ENCODE results near the gene FASTK. TPM values are rescaled to one million over a fixed set of nuclear protein-coding genes. Genes with fewer than 3 reads are reported as not detected.

The FASTK gene
- total RNA-seq, 1 donor from 2014 or later: 59.3 TPM

DNA sequence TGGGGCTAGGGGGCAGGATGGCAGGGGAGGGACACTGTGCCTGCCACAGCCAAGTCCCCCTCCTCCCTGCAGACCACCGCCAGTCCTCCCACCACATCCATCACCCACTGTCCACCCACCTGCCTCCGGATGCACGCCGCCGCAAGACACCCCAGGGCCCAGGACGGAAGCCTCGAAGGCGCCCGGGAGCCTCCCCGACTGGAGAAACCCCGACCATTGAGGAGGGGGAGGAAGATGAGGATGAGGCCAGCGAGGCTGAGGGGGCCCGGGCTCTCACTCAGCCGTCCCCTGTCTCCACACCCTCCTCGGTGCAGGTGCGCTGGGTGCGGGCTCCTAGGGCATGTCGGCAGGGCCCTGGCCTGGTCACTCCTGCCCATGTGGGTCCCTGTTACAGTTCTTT is 16.2 kb downstream of the FASTK start:
- DNase-seq (ENCODE audit: low read depth): no peak

DNA sequence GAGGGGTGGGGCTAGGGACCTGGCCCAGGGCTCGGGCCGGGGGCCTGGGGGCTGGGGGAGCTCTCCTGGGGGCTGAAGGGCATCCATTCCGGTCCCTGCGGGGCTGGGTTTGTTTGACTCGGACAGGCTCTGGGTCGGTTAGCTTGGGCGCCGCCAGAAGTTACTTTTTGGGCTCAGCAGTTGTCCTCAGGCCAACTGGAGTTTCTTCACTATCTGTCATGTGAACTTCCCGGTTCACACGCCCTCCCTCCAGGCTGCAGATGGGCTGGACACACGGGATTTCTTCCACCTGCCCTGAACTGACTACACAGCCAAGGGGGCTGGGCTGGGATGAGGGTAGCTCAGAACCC is 17.4 kb downstream of the FASTK start:
- DNase-seq (ENCODE audit: low read depth): peak; percentile 54

DNA sequence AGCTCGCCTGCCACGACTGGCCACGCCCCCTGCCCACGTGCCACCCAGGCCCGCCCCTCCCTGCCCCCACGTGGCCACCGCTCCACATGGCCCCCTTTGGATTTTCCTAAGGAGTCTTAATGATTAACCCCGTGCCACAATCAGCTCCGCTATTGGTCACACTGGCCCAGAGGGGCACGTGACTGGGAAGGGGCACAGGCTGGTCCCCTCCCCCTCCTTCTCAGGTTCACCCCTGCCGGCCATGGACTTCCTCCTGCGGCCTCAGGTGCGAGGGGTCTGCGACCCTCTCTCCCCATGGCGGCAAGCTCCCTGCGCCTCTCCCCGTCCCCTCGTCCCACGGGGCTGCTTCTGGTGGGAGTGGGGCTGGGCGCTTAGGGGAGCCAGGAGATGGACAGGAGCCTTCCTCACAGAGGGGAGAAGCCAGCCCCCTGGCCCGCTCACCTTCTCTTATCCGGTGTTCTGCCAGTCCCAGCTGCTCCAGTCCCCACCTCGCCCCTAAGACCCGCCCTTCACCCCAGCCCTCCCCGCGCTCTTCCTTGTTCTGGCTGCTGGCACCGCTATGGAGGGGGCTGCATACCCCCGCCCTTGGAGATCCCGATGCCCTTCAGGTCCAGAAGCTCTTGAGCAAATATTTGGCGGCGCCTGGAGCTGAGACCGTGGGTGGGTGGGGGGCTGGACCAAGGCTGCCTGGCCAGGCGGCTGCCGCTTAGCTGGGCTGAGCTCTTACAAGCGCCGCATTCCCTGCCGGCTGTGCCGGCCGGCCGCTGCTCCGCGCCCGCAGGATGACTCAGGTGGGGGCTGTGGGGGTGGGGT is 18.0 kb downstream of the FASTK start:
- peak; percentile 91 for DNase-seq (ENCODE audit: low read depth)

DNA sequence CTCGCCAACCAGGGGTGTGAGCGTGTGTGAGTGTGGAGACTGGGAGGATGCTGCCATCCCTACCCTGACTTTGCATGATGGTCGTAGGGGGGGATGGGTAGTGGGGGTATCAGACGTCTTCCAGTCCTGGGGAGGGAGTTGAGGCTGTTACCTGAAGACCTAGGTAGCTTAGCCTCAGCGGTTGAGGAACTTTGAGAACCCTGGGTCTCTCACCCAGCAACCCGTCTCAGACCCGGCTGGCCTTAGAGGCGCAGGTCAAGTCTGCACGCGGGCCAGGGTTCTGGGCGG is 18.6 kb downstream of the FASTK start:
- no peak for DNase-seq (ENCODE audit: low read depth)

DNA sequence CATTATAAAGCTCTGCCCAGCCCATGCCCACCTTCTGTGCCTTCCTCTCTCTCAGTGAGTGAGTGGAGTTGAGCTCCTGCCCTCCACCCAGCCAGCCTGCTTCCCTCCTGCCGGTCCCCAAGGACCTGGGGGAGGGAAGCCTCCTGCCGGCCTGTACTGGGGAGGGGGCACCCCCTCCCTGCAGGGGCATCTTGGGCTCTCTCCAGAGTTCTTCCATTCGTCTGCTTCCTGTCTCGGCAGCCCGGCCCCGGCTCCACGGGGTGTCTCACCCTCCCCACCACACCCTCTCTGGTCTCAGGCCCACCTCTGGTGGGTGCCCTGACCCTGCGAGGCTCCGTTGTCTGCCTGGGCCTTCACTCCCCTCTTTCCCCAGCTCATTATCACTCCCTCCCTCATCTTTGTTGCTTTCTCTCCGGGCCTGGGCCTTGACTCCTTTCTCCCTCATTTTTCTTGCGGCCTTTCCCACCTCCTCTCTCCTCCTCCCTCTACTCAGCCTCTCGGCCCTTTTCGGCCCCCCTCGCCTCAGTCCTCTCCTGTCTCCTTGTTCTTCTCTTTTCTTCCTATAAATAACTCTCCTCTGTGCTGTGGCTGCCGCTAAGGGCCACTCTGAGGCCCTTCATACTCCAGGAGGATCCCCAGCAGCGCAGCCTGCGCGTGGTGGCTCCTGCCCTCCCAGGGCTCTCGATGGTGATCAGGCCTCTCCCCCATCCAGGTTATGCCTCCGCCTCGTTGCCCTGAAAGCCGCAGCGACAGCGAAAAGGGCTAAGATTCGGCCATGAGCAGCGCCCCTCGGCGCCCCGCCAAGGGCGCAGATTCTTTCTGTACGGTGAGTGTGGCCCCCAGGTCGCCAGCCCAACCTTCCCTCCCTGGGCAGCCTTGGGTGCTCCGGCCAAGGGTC is 19.1 kb downstream of the FASTK start:
- no peak for DNase-seq (ENCODE audit: low read depth)

DNA sequence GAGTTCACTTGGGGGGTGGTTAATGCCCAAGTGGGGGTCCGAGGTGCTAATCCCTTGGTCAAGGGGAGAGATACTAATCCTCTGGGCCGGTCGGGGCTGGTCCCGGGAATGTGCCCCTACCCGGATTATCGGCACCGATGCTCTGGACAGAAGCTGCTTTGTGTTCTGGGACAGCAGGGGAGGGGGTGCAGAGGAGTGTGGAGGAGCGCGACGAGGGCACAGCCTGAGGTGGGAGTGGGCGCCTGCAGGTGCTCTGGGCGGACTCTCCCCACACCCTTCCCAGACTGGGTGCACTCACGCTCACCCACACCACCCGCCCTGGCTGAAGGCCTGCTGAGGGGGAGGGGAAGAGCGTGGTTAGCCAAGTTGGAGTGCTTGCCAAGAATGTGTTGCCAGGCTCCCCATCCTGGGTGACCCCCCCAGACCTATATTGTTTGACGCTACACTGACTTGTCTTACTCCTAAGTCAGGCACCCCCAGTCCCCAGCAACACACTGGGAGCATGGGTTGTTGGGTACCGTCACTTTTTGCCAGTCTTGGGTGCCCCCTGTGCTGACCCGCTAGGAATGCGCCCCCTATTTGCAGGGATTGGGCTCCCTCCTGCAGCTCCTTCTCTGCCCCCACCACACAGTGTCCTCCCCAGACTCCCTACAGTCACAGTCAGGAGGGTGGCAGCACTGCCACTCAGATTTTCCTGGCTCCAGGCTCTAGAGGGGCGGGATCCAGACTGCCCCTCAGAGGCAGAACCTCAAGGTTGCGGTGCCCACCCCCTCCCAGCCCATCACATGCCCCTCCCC is 20.0 kb downstream of the FASTK start:
- DNase-seq (ENCODE audit: low read depth): peak; percentile 65

DNA sequence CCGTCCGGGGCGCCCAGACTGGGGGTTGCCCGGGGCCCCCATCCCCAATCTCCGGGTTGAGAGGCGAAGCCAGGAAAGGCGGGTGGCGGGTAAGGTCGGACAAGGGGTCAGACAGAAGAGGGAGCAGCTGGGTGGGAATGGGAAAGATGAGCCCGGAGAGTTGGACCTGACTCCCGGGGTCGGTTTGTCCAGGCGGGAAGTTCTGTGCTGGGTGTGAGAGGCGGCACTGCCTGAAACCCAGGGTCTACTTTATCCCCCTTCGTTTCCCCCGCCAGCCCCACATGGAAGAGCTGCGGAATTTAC is 20.5 kb downstream of the FASTK start:
- no peak for DNase-seq (ENCODE audit: low read depth)

DNA sequence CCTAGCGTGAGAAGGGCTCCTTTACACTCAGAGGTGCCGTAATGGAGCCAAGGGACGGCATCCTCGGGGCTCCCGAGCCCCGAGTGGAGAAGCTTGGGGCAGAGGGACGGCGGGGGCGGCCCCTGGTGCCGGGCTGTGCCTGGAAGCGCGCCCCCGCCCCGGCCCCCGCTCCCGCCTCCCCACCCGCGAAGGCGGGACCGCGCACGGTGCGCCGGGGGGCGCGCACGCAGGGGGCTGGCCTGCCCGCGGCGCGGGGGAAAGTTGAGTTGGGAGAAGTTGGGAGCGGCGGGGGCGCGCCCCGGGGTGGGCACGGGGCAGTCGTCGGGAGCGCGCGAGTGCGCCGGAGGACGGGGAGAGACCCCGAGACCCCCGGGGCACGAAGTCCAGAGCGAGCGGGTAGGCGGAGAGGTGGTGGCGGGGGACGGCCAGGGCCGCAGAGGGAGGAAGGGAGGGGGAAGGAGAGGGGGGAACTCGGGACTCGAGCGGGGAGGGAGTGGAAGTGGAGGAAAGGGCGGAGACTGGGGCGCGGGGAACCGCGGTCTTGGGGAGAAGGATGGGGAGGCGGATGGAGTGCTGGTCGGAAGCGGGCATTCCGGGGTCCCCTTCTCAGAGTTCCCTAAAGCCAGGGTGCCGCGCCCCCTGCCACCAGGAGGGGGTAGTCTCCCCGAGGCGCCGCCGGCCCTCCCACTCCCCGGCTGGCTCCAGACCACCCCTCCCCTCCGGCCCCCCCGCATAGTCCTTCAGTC is 21.1 kb downstream of the FASTK start, which contains the start of gene SLC4A2:
TSS of gene SLC4A2 (plus strand) at position 223 of the 746 bp plus-strand sequence. CDS start 2,399 bp downstream, outside the sequence.
- no peak for DNase-seq (ENCODE audit: low read depth)

DNA sequence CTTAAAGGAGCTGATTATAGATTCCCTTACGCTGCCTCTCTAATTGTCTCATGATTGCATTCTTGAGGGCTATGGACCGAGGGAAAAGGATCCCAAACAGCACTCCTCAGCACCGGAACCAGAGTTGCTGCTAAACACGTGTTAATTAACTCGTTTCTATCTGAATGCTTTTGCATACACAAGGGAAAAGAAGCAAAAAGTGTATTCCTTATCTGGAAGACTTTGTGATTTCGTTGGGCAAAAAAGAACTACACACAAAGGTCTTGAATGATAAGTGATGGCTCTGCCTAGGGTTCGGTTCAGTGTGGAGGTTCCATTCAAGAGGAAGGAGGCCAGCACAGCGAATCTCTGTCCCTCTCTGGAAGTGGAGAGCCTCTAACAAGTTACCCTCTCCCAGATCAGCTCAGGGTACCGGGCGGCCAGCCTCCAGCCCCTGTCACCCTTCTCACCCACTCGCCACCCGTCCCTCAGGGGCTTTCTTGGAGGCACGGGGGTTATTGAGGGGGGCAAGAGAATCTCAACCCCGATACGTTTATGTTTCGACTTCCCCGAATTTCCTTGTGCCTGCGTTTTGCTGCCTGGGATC is 21.7 kb downstream of the FASTK start:
- DNase-seq (ENCODE audit: low read depth): peak; percentile 63

DNA sequence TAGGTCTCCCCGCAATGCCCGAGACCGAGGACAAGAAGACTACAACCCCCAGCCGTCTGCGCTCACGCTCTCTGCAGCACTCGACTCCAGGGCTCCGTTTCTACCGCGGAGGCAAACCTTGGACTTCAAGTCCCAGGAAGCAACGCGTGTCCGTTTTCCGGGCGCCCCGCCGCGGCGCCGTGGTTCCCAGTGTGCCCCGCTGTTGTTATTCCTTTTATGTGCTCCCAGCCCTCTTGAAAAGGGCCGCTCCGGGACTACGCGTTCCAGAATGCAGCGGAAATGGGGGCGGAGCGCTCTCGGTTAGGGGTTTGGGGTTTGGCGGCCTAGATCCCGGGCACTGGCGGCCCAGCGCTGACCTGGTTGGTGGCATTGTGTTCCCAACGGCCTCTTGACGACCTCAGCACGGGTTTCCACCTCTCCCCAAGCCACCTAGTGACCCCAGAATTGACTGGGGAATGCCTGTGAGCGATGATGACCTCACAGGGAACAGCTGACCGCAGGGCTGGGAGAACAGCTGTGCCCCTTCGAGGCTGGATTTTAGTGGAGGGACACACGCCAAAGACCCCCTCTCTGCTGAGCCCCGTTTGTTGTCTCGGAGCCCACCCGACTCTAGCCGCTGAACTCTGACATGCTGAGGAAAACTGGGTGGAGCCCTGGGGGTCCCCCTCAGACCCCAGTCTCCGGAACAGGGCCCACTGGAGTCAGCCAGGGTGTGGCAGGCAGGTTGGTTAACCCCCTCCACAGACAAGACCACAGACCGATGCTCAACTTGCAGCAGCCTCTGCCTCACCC is 22.4 kb downstream of the FASTK start:
- DNase-seq (ENCODE audit: low read depth): peak; percentile 98

DNA sequence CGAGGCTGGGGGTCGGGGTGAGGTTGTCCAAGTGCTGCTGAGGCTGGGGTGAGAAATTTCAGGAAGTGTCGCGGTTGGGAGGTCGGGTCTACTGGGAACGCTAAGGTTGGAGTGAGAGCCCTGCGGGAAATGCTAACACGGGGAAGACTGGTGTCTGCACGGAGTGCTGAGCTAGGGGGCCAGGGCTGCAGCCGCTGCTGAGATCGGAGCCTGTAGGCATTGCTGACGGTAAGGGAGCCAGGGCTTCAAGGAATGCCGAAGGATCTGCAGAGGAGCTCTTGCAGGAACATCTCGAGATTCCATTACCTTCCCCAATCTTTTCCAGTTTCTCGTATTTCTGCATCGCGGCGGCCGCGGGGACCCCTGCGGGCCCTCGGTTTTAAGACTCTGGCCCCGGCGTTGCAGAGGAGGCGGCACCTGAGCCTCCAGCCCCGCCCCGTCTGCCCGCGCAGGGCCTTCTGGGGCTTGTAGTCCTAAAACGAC is 23.1 kb downstream of the FASTK start, which contains the start of gene CDK5:
TSS of gene CDK5 (minus strand) at position 392 of the 483 bp plus-strand sequence. CDS start at position 343, 49 bp downstream.
- no peak for DNase-seq (ENCODE audit: low read depth)

DNA sequence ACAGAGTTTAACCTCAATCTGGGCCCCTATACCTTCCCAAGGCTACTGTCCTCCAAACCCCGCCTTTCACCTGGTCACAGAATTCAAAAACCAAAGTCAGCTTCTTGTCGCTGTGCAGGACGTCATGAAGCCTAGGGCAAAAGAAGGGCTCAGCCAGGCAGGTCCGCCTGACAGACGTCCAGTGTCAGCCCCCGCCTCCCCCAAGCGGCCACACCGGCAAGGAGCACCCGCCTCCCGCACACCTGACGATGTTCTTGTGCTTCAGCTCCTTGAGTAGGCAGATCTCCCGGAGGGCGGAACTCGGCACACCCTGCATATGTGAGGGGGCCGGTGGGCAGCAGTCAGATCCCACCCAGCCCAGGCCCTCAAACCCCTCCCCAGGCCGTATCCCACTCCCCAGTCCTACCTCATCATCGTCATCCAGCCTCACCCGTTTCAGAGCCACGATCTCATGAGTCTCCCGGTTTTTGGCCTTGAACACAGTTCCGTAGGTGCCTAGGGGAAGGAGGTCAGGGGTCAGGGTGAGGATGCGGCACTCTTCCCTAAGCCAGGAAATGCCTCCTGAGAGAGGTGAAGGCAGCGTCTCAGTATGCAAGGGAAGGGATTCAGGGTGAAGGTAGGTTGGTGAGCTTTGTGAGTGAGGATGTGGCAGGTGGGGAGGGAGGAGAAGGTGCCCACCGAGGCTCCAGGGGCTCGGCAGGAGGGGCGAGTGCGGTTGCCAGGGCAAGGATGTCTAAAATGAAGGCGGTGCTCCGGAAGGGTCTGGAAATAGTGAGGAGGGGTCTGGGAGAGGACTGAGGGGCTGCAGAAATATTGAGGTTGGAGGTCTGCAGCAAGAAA is 23.7 kb downstream of the FASTK start:
- DNase-seq (ENCODE audit: low read depth): no peak

DNA sequence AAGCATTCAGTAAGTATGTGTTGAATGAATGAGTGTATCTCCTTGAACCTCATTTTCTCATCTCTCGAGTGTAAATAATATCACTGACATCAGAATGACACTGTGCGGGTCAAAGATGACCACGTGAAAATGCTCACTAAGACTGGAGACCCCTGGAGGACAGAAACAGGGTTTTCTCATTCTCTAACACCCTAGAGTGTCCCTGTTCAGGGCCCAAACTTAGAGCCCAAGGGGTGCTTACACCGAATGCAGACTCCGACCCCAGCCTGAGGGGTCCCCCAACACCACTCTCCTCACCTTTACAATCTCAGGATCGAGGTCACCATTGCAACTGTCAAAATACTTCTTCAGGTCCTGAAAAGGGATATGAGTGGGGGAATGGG is 24.3 kb downstream of the FASTK start:
- no peak for DNase-seq (ENCODE audit: low read depth)

DNA sequence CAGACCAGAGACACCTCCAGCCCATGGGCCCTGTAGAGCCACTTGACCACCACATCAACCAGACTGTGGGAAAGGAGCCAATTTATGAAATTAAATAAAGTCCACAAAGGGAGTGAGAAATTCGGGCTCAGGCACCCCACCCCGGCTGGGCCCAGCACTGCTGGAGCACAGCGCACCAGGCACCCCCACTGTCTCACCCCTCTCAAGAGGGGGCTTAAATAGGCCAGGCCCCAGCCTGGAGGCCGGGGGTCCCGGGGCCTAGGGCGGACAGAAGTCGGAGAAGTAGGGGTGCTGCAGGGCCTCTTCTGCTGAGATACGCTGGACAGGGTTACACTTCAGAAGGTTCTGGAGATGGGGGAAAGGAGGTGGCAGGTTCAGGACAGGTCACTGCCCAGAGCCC is 26.9 kb downstream of the FASTK start:
- DNase-seq (ENCODE audit: low read depth): no peak

DNA sequence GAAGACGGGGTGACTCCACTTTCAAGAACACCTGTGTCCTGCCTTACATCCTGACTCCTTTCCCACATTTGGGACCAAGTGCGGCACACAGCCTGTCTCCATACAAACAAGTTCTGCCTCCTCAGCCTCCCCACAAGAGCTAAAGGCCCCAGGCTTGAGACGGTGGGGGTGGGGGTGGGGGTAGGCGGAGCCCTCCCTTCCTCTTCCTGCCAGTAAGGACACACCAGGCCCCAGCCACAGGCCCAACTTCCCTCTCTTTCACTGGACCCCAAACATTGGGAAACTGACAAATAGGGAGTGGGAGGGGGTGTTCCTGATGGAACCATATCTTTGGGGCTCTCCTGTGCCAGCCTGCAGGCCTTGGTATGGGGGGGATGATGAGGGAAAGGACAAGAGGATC is 27.5 kb downstream of the FASTK start:
- DNase-seq (ENCODE audit: low read depth): no peak

DNA sequence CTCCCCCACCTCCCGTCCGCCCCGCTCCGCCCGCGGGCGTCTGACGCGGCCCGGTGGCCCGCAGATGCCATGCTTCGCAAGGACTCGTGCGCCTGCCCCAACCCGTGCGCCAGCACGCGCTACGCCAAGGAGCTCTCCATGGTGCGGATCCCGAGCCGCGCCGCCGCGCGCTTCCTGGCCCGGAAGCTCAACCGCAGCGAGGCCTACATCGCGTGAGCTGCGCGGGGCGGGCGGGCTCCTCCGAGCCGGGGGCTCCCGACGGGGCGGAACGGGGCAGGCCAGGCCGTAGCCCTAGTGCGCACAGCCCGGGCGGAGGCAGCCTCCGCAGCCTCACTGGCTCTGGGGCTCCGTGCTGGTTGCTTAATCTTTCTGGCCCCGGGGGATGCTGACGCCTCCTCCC is 29.5 kb downstream of the FASTK start:
- DNase-seq (ENCODE audit: low read depth): peak; percentile 25

DNA sequence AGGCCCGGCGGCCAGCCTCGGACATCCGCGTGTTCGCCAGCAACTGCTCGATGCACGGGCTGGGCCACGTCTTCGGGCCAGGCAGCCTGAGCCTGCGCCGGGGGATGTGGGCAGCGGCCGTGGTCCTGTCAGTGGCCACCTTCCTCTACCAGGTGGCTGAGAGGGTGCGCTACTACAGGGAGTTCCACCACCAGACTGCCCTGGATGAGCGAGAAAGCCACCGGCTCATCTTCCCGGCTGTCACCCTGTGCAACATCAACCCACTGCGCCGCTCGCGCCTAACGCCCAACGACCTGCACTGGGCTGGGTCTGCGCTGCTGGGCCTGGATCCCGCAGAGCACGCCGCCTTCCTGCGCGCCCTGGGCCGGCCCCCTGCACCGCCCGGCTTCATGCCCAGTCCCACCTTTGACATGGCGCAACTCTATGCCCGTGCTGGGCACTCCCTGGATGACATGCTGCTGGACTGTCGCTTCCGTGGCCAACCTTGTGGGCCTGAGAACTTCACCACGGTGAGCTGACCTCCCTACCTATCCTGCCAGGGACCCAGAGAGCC is 31.6 kb downstream of the FASTK start:
- no peak for DNase-seq (ENCODE audit: low read depth)

DNA sequence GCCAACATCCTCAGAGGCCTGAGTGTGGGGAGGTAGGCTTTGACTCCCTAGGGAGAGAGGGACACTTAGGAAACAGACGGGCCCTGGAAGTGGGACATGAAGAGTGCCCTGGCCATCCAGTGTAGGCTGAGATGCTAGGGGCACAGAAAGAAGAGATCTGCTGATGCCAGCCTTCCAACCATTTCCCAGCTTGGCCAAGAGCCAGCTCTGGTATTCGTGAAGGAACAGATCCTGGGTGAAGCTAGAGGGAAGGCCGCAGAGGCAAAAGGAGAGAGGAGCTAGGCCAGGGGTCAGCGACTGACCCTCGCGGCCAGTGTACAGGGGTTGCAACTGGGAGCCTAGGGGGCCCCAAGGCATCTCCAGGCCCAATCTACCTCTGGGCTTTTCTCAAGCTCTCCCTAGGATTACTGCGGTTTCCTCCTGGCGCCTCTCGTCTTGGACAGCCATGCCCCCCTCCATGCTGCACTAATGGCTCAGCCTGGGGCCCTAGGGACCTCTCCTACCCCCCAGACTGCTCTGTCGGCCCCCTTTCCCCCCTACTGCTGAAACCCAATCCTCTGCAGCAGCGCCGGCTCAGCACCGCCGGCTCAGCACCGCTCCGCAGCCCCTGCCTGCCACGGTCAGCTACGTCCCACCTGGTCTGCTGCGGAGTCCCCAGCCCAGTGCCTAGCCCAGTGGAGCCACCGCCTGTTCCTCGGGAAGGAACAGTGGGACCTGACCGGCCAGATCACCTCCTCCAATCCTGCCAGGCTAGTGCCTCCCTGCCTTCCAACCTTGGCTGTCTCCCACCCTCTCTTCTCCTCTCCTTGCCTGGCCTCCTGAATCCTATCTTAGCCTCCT is 32.4 kb downstream of the FASTK start, which contains the start of gene ASIC3:
TSS of gene ASIC3 (plus strand) at position 556 of the 840 bp plus-strand sequence. CDS start 355 bp downstream, outside the sequence.
- DNase-seq (ENCODE audit: low read depth): no peak
